ENCODE measurements around the gene GDAP1L1. TPM values are rescaled to one million over a fixed set of nuclear protein-coding genes. Genes with fewer than 3 reads are reported as not detected.
A peak's percentile ranks its signal among the peaks of the same experiment; 100 is the strongest.
"Not testable (repeated sequence)": the region's sequence is repeated elsewhere in the genome, so short reads cannot be mapped to it uniquely, and the experiment has no call there.

GDAP1L1 gene
- total RNA-seq, 1 donor from 2014 or later, result not detected

DNA sequence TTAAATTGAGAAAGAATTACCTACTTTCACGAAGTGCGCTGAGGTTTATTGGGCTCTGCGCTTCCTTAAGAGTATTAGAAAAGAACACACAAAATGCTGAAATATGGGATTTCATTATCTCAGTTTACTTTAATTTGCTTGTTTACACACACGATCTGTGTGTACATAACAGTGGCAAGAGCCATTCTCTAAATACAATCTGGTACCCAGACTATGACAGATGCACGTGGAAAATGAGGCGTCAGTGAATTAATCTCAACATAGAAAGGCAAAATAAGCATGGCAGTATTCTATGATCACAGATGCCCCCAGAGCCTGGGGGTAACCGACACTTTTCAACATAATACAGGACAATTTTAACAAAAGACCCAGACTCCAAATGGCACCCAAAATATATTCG is 55.6 kb downstream of the GDAP1L1 start:
- intact Hi-C loops (cut with micrococcal nuclease), result no loop called here
- DNase-seq (ENCODE audit: low spot score), result no peak
- no peaks in the 10 kb centered on the region for H3K27me3 Mint-ChIP-seq (ENCODE audit: low read depth)
- H3K4me3 Mint-ChIP-seq (ENCODE audit: low read depth), result no peak overlapping the region
- no peaks in the 10 kb centered on the region for H3K4me1 Mint-ChIP-seq (ENCODE audit: low read depth)
- H3K27ac Mint-ChIP-seq, result no peak overlapping the region
- H3K36me3 Mint-ChIP-seq (ENCODE audit: low read depth), result no peaks in the 10 kb centered on the region
- no peaks in the 10 kb centered on the region for H3K9me3 Mint-ChIP-seq

DNA sequence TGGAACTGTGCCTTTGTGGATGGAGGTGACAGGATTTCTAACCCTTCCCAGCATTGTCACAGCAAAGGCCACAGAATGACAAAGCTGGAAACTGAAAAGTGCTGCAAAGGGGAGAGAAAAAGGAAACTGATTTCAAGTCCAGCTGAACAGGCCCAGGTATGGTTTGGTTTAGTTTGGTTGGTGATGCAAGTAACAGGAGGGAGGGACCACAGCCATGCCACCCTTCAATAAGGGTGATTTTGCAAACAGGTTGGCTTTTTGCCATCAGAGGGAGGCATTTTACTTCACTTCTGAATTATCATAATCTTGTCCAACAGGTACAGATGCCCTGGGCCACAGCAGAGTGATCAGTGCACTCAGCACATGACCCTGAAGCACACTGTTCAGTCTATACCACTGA is 57.3 kb downstream of the GDAP1L1 start:
- peaks cover under 1% of the 10 kb centered on the region for H3K4me1 Mint-ChIP-seq (ENCODE audit: low read depth)
- intact Hi-C loops (cut with micrococcal nuclease), result no loop called here
- no peaks in the 10 kb centered on the region for H3K9me3 Mint-ChIP-seq
- H3K27me3 Mint-ChIP-seq (ENCODE audit: low read depth), result no peaks in the 10 kb centered on the region
- DNase-seq (ENCODE audit: low spot score), result no peak
- no peak overlapping the region for H3K27ac Mint-ChIP-seq
- H3K4me3 Mint-ChIP-seq (ENCODE audit: low read depth), result no peak overlapping the region
- no peaks in the 10 kb centered on the region for H3K36me3 Mint-ChIP-seq (ENCODE audit: low read depth)

- Mint-ChIP-seq H3K4me3 (ENCODE audit: low read depth) (no peak overlapping the region), H3K4me1 (ENCODE audit: low read depth) (peaks cover 14% of the 10 kb centered on the region), H3K27ac (no peak overlapping the region), H3K27me3 (ENCODE audit: low read depth) (no peaks in the 10 kb centered on the region), H3K36me3 (ENCODE audit: low read depth) (no peaks in the 10 kb centered on the region), H3K9me3 (no peaks in the 10 kb centered on the region)
- DNase-seq (ENCODE audit: low spot score), result no peak
- intact Hi-C loops (cut with micrococcal nuclease), result no loop called here
Observed at GRCh38 chr20:44306927-44307326, 59.8 kb downstream of the GDAP1L1 start.

GRCh38 chr20:44309763-44310663 is 62.9 kb downstream of the GDAP1L1 start:
- intact Hi-C loops (cut with micrococcal nuclease), result loop anchor here (2.0 to 5.0 kb wide), 3 partner anchors 77 to 718 kb away; partner anchors contain the start of gene IFT52
- no peak for DNase-seq (ENCODE audit: low spot score)
- Mint-ChIP-seq H3K36me3 (ENCODE audit: low read depth) (no peaks in the 10 kb centered on the region), H3K27ac (peak overlapping the region; percentile 84), H3K9me3 (no peaks in the 10 kb centered on the region), H3K27me3 (ENCODE audit: low read depth) (no peaks in the 10 kb centered on the region), H3K4me1 (ENCODE audit: low read depth) (peaks cover 14% of the 10 kb centered on the region), H3K4me3 (ENCODE audit: low read depth) (peak overlapping the region; percentile 87)

- H3K9me3 Mint-ChIP-seq, result no peaks in the 10 kb centered on the region
- H3K4me3 Mint-ChIP-seq (ENCODE audit: low read depth), result peak within 1 kb of the TSS; percentile 87
- H3K27ac Mint-ChIP-seq, result peak within 1 kb of the TSS; percentile 84
- no peaks in the 10 kb centered on the region for H3K36me3 Mint-ChIP-seq (ENCODE audit: low read depth)
- intact Hi-C loops (cut with micrococcal nuclease), result loop anchor here (1.0 to 5.0 kb wide), 4 partner anchors 76 to 719 kb away; partner anchors contain the start of gene IFT52
- no peaks in the 10 kb centered on the region for H3K27me3 Mint-ChIP-seq (ENCODE audit: low read depth)
- DNase-seq (ENCODE audit: low spot score), result peak; percentile 97
- H3K4me1 Mint-ChIP-seq (ENCODE audit: low read depth), result peaks cover 14% of the 10 kb centered on the region
Observed at GRCh38 chr20:44310664-44311639, 63.8 kb downstream of the GDAP1L1 start, which contains the start of gene FITM2. FITM2 (minus strand) TSS chr20:44311202; CDS start chr20:44311148, 54 bp downstream.

DNA sequence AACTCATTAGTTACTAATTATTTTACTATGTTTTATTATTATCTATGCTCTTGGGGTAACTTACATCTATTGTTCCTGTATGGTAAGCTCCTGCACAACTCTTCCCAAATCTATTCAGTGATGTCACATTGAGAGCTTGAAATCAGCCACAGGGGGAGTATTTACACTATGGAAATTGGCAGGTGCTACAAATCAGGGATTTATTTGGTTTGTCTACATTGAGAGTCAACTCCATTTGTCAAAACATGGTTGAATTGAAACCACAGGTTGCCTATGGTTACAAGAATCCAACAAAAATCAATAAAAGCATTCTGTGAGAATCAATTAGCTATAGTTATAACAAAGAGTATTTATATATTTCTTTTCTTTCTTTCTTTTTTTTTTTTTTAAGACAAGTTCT is 67.8 kb downstream of the GDAP1L1 start:
- H3K27ac Mint-ChIP-seq, result no peak overlapping the region
- no peak for DNase-seq (ENCODE audit: low spot score)
- intact Hi-C loops (cut with micrococcal nuclease), result loop anchor here (5.0 kb wide), 2 partner anchors 198 to 723 kb away; partner anchors contain the start of gene IFT52
- H3K4me1 Mint-ChIP-seq (ENCODE audit: low read depth), result peaks cover 9% of the 10 kb centered on the region
- H3K9me3 Mint-ChIP-seq, result no peaks in the 10 kb centered on the region
- H3K36me3 Mint-ChIP-seq (ENCODE audit: low read depth), result no peaks in the 10 kb centered on the region
- no peak overlapping the region for H3K4me3 Mint-ChIP-seq (ENCODE audit: low read depth)
- peaks cover 8% of the 10 kb centered on the region for H3K27me3 Mint-ChIP-seq (ENCODE audit: low read depth)

- Mint-ChIP-seq H3K4me1 (ENCODE audit: low read depth) (no peaks in the 10 kb centered on the region), H3K4me3 (ENCODE audit: low read depth) (no peak overlapping the region), H3K27me3 (ENCODE audit: low read depth) (peaks cover 10% of the 10 kb centered on the region), H3K9me3 (no peaks in the 10 kb centered on the region), H3K36me3 (ENCODE audit: low read depth) (no peaks in the 10 kb centered on the region), H3K27ac (no peak overlapping the region)
- DNase-seq (ENCODE audit: low spot score), result no peak
- intact Hi-C loops (cut with micrococcal nuclease), result no loop called here
Observed at GRCh38 chr20:44319839-44320422, 72.8 kb downstream of the GDAP1L1 start.

DNA sequence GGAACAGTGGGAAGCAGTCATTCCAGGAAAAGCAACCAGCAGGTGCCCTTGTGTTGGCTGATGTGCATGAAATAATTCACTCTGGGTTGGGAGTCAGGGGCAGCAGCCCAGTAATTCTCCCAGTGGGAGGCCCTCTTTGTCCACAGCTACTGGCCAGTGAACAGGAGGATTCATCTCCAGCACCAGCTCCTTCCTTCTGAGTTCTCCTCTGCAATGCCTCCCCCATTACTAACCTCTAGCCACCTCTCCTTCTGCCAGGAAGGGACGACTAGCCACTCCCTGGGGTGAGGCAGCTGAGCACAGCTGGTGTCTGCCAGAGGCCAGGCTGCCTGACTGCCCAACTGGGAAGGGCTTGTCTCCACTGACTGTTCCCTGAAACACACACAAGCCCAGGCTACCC is 77.2 kb downstream of the GDAP1L1 start:
- no peak for DNase-seq (ENCODE audit: low spot score)
- intact Hi-C loops (cut with micrococcal nuclease), result no loop called here

DNA sequence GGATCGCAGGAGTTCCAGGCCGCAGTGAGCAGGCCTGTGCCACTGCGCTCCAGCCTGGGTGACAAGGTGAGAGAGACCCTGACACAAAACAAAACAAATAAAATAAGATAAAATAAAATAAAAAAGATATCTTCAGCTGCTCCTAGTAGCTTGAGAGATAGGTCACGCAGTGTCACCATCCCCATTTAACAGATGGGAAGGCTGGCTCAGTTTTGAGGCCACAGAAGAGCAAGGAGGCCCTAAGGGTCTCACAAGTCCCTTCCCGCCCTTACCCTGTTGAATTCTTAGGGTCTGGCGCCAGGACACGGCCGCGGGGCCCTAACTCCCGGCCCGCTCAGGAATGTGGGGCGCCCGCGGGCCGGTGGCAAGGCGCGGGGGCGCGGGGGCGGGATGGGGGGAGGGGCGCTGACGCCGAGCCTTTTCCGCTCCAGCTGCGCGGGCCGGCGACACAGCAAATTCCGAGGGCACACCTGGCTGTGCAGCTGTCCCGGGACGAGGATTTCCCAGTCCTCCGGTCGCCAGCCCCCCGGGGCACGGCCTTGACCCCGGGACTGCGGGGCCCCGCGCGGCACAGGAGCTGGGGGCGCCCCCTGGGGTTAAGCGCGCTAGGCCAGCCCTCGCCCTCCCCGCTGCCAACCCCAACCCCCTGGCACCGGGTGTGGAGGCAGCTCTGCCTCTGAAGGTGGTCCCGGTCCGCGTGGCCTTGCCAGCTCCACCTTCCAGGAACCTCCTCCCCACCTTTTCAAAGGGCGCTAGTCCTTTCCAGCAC is 79.5 kb downstream of the GDAP1L1 start:
- H3K36me3 Mint-ChIP-seq (ENCODE audit: low read depth), result no peaks in the 10 kb centered on the region
- intact Hi-C loops (cut with micrococcal nuclease), result no loop called here
- DNase-seq (ENCODE audit: low spot score), result no peak
- no peaks in the 10 kb centered on the region for H3K4me1 Mint-ChIP-seq (ENCODE audit: low read depth)
- H3K9me3 Mint-ChIP-seq, result no peaks in the 10 kb centered on the region
- peaks cover 8% of the 10 kb centered on the region for H3K27me3 Mint-ChIP-seq (ENCODE audit: low read depth)
- no peak overlapping the region for H3K27ac Mint-ChIP-seq
- H3K4me3 Mint-ChIP-seq (ENCODE audit: low read depth), result peak overlapping the region; percentile 5

More for the DNA sequence above, 77.2 kb downstream of the GDAP1L1 start:
- H3K4me1 Mint-ChIP-seq (ENCODE audit: low read depth), result no peaks in the 10 kb centered on the region
- no peak overlapping the region for H3K27ac Mint-ChIP-seq
- peaks cover 7% of the 10 kb centered on the region for H3K27me3 Mint-ChIP-seq (ENCODE audit: low read depth)
- H3K4me3 Mint-ChIP-seq (ENCODE audit: low read depth), result no peak overlapping the region
- H3K36me3 Mint-ChIP-seq (ENCODE audit: low read depth), result no peaks in the 10 kb centered on the region
- H3K9me3 Mint-ChIP-seq, result no peaks in the 10 kb centered on the region

GRCh38 chr20:44327748-44328147 is 80.6 kb downstream of the GDAP1L1 start:
- H3K9me3 Mint-ChIP-seq; H3K4me3 Mint-ChIP-seq (ENCODE audit: low read depth); DNase-seq (ENCODE audit: low spot score); H3K27ac Mint-ChIP-seq; H3K4me1 Mint-ChIP-seq (ENCODE audit: low read depth); intact Hi-C loops (cut with micrococcal nuclease); H3K27me3 Mint-ChIP-seq (ENCODE audit: low read depth); H3K36me3 Mint-ChIP-seq (ENCODE audit: low read depth): not testable (repeated sequence)

DNA sequence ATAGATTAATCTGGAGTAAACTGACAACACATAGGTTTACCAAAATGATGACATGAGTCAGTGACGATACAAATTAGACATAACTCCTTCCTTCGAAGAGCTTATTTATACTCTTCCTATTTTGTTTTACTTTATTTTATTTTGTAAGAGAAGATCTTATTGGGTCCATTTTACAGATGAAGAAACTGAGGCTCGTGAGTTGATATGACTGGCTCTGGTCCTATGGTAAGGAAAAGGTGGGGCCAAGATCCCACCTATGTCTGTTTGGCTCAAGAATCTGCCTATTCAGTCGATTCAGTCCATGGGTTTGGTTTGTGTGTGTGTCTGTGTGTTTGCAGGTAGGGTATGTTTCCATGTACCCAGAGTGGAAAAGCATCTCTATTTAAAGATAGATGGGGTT is 81.3 kb downstream of the GDAP1L1 start:
- Mint-ChIP-seq H3K4me1 (ENCODE audit: low read depth) (no peaks in the 10 kb centered on the region), H3K4me3 (ENCODE audit: low read depth) (no peak overlapping the region), H3K27me3 (ENCODE audit: low read depth) (peaks cover 10% of the 10 kb centered on the region), H3K27ac (no peak overlapping the region), H3K36me3 (ENCODE audit: low read depth) (no peaks in the 10 kb centered on the region), H3K9me3 (no peaks in the 10 kb centered on the region)
- DNase-seq (ENCODE audit: low spot score), result no peak
- intact Hi-C loops (cut with micrococcal nuclease), result no loop called here

All from activated T-helper 2 cell treated with anti-CD3 and anti-CD28 coated beads, Interferon-gamma antibody, Interleukin-2, Interleukin-4, amounts not matched to agents 10 μg/mL and 5 μg/mL and 100 μg/mL, durations not matched to agents 14 hours and 24 hours and 36 hours (primary cell).